Measurements from ENCODE around the gene CELF4.

CELF4 gene

GRCh38 chr18:37249171-37249886 is 316.3 kb downstream of the CELF4 start:
- DNase-seq: no peak

- DNase-seq: no peak
These were observed 317.3 kb downstream of the CELF4 start for GRCh38 chr18:37248281-37248680.

- no peak for DNase-seq
These were observed 318.0 kb downstream of the CELF4 start for GRCh38 chr18:37247497-37248161.

- DNase-seq: no peak
These were observed 318.7 kb downstream of the CELF4 start for GRCh38 chr18:37246779-37247340.

GRCh38 chr18:37244618-37245017 is 321.0 kb downstream of the CELF4 start:
- no peak for DNase-seq

GRCh38 chr18:37243741-37244140 is 321.9 kb downstream of the CELF4 start:
- DNase-seq: no peak

- DNase-seq: no peak
These were observed 322.6 kb downstream of the CELF4 start for GRCh38 chr18:37242826-37243560.

GRCh38 chr18:37242091-37242490 is 323.5 kb downstream of the CELF4 start:
- no peak for DNase-seq

GRCh38 chr18:37238282-37239108 is 327.1 kb downstream of the CELF4 start:
- no peak for DNase-seq

GRCh38 chr18:37235583-37235982 is 330.0 kb downstream of the CELF4 start:
- DNase-seq: no peak

GRCh38 chr18:37231251-37231650 is 334.3 kb downstream of the CELF4 start:
- no peak for DNase-seq

- DNase-seq: no peak
These were observed 334.8 kb downstream of the CELF4 start for GRCh38 chr18:37230768-37231167.

- DNase-seq: no peak
These were observed 340.3 kb downstream of the CELF4 start for GRCh38 chr18:37225279-37225678.

GRCh38 chr18:37222999-37223378 is 342.6 kb downstream of the CELF4 start:
- DNase-seq: no peak

GRCh38 chr18:37222354-37222998 is 343.1 kb downstream of the CELF4 start:
- no peak for DNase-seq

GRCh38 chr18:37219257-37219656 is 346.3 kb downstream of the CELF4 start:
- no peak for DNase-seq

- DNase-seq: no peak
These were observed 347.5 kb downstream of the CELF4 start for GRCh38 chr18:37218022-37218590.

- DNase-seq: no peak
These were observed 354.8 kb downstream of the CELF4 start for GRCh38 chr18:37210781-37211180.

- DNase-seq: no peak
These were observed 358.3 kb downstream of the CELF4 start for GRCh38 chr18:37207343-37207742.

GRCh38 chr18:37199741-37200140 is 365.9 kb downstream of the CELF4 start:
- no peak for DNase-seq

Data from T-helper 1 cell (primary cell).